ENCODE data around the gene CDH11. TPM values are rescaled to one million over a fixed set of nuclear protein-coding genes. Genes with fewer than 3 reads are reported as not detected.

CDH11 gene
- total RNA-seq, 4 donors from 2014 or later: 51.8 to 661 (median 96.5) TPM

DNA sequence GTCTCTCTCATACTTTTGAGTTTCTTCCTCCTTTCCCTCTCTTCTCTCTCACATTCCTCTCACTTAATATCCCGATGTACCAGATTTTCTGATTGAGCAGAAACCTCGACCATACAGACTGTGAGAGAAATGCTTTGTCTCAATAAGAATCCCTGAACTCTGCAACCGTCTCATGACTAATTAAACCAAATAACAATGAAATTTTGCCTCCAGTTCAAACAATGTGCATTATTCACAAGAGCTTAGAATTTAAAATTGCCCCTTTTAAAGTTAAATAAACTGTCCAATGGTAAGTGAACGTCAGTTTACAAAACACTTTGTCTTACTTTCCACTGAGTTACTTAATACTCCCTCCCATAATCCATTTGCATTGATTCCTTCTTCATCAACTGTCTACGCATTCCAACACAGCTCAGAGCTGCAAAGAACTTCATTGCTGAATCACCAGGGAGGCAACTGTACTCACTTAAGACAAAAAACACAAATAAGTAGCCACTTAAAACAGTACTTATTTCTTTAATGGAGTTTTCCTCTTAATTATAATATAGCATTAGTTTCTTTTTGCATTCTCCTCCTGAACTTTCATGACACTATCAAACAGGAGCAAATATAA, 4.9 kb downstream of the CDH11 start:
- no peaks in the 10 kb centered on the region for H3K4me1 ChIP-seq

DNA sequence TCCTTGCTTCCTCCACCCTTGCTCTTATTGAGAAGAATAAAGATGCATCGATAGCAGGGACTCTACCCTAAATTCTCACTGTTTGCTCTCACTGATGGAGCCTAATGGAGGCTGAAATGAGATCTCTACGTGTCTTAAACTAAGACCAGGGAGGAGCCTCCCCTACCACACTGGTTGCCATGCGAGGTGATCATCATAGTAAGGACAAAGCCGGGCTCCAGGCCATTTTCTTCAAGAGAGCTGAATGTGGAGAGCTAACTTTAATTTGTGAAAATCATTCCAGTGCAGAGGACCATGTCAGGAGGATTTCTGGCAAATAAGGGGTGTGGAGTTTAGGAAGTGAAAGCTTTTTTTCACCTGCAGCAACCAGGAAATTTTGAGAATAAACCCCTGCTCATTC, 5.6 kb downstream of the CDH11 start:
- Histone ChIP-seq H3K4me1 (no peaks in the 10 kb centered on the region), H3K27me3 (no peaks in the 10 kb centered on the region), H3K9me3 (no peaks in the 10 kb centered on the region), H3K36me3 (no peaks in the 10 kb centered on the region), H3K27ac (no peak overlapping the region), H3K4me3 (no peak overlapping the region)
- TF ChIP-seq POLR2A (IDR thresholded peaks at IDR 0.05): no peak
- TF ChIP-seq, protein P1, sequence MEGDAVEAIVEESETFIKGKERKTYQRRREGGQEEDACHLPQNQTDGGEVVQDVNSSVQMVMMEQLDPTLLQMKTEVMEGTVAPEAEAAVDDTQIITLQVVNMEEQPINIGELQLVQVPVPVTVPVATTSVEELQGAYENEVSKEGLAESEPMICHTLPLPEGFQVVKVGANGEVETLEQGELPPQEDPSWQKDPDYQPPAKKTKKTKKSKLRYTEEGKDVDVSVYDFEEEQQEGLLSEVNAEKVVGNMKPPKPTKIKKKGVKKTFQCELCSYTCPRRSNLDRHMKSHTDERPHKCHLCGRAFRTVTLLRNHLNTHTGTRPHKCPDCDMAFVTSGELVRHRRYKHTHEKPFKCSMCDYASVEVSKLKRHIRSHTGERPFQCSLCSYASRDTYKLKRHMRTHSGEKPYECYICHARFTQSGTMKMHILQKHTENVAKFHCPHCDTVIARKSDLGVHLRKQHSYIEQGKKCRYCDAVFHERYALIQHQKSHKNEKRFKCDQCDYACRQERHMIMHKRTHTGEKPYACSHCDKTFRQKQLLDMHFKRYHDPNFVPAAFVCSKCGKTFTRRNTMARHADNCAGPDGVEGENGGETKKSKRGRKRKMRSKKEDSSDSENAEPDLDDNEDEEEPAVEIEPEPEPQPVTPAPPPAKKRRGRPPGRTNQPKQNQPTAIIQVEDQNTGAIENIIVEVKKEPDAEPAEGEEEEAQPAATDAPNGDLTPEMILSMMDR (IDR thresholded peaks at IDR 0.05): no peak
- intact Hi-C loops (cut with DNase I; ENCODE audit: low total_unique reads): no loop called here
- no peak for DNase-seq

More for the DNA sequence above, 4.9 kb downstream of the CDH11 start:
- H3K9me3 ChIP-seq: no peaks in the 10 kb centered on the region
- no peak overlapping the region for H3K27ac ChIP-seq
- TF ChIP-seq POLR2A (IDR thresholded peaks at IDR 0.05): no peak
- TF ChIP-seq, protein P1 (IDR thresholded peaks at IDR 0.05): no peak
- H3K36me3 ChIP-seq: no peaks in the 10 kb centered on the region
- H3K4me3 ChIP-seq: no peak overlapping the region
- no peak for DNase-seq
- intact Hi-C loops (cut with DNase I; ENCODE audit: low total_unique reads): no loop called here
- H3K27me3 ChIP-seq: no peaks in the 10 kb centered on the region

DNA sequence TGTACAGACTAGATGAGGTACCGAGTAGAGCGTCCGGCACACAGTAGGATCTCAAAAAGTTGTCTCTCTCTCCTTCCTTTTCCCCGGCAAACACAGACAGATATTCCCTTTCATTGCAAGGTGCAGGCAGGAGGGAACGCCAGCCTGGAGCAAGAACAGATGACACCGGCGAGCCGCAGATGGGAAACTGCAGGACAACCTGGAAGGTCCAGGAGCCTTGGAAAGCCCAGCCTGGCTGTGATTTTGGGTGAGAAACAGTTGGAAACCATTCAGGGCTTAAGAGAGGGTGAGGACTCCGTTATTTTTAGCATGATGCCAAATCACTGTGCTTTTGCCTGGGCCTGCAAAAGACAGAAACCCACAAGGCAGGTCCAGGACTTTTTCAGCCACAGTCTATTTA, 7.3 kb downstream of the CDH11 start:
- Histone ChIP-seq H3K4me1 (no peaks in the 10 kb centered on the region), H3K36me3 (no peaks in the 10 kb centered on the region), H3K9me3 (no peaks in the 10 kb centered on the region), H3K27ac (no peak overlapping the region), H3K4me3 (no peak overlapping the region), H3K27me3 (no peaks in the 10 kb centered on the region)
- intact Hi-C loops (cut with DNase I; ENCODE audit: low total_unique reads): no loop called here
- no peak for DNase-seq
- TF ChIP-seq POLR2A (IDR thresholded peaks at IDR 0.05): no peak
- TF ChIP-seq, protein P1 (IDR thresholded peaks at IDR 0.05): no peak

DNA sequence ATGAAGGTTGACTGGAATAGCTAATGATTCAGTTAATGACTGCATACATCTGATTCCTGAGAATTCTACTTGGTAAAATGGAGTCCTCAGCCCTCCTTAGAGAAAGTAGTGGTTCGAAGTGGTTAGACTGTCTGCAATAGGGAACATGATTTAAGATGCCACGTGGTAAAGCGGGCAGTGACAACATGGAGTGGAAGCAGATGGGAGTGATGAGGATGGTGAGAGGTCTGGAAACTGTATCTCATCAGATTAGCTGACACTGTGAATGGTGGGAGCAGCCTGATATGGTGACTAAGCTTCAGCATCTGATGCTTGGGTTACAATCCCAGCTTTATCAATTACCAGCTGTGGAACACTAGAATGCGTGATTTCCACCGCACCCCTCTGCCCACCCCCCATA, 8.4 kb downstream of the CDH11 start:
- Histone ChIP-seq H3K4me3 (no peak overlapping the region), H3K27ac (no peak overlapping the region), H3K4me1 (no peaks in the 10 kb centered on the region), H3K36me3 (no peaks in the 10 kb centered on the region), H3K27me3 (no peaks in the 10 kb centered on the region), H3K9me3 (no peaks in the 10 kb centered on the region)
- DNase-seq: no peak
- TF ChIP-seq, protein P1 (IDR thresholded peaks at IDR 0.05): no peak
- no peak for TF ChIP-seq POLR2A (IDR thresholded peaks at IDR 0.05)
- intact Hi-C loops (cut with DNase I; ENCODE audit: low total_unique reads): no loop called here

DNA sequence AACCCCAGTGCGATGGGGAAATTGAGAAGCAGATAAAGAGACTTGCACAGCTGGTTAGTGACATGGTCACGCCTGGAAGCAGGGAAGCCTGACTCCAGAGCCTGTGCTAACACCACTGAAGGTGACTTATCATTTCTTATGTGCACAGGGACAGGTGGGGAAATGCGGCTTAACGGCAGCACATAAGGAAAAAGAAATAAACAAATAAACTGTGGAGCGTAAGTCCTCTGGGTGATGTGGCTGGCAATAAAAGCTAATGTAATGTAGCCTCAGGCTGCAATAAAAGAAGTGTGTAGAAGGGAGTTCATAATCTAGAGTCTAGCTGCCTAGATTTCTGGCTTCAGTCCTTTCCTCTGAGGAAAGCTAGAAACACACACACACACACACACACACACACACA, 10.6 kb downstream of the CDH11 start:
- DNase-seq: no peak
- Histone ChIP-seq H3K36me3 (no peaks in the 10 kb centered on the region), H3K27me3 (no peaks in the 10 kb centered on the region), H3K9me3 (no peaks in the 10 kb centered on the region), H3K27ac (no peak overlapping the region), H3K4me1 (no peaks in the 10 kb centered on the region), H3K4me3 (no peak overlapping the region)
- intact Hi-C loops (cut with DNase I; ENCODE audit: low total_unique reads): no loop called here
- no peak for TF ChIP-seq POLR2A (IDR thresholded peaks at IDR 0.05)
- TF ChIP-seq, protein P1 (IDR thresholded peaks at IDR 0.05): no peak
